Cardiac muscle cell (in vitro differentiated cells and primary cell): ENCODE data around the gene R3HDM2. TPM values are rescaled to one million over a fixed set of nuclear protein-coding genes. Genes with fewer than 3 reads are reported as not detected.

ENCODE experiments used
- DNase-seq, 2 donors: peaks; one replicate each; pipeline versions ENCODE4 v3.0.0 to v3.0.0-alpha.2; 2010 to 2017; ENCODE audit warnings: low read depth in 1 of 2, low spot score in 1 of 2
- H3K27ac ChIP-seq: fragments of 200-600 bp; sonication (generic); 2 replicates; pipeline ENCODE4 v1.5.1; 2016
- H3K27me3 ChIP-seq: fragments of 200-600 bp; sonication (generic); 2 replicates; pipeline ENCODE4 v1.6.0; 2016; ENCODE audit warnings: control low read depth
- H3K36me3 ChIP-seq: fragments of 200-600 bp; sonication (generic); 2 replicates; pipeline ENCODE4 v1.5.1; 2016; ENCODE audit warnings: control low read depth
- H3K4me1 ChIP-seq: fragments of 200-600 bp; sonication (generic); 2 replicates; pipeline ENCODE4 v1.8.1; 2017; ENCODE audit warnings: low read depth, mild to moderate bottlenecking, mixed run types
- H3K4me3 ChIP-seq: fragments of 200-600 bp; sonication (generic); 2 replicates; pipeline ENCODE4 v1.5.1; 2016; ENCODE audit warnings: mild to moderate bottlenecking
- H3K9me3 ChIP-seq: fragments of 200-600 bp; sonication (generic); 2 replicates; pipeline ENCODE4 v1.5.1; 2017; ENCODE audit warnings: low read depth, mild to moderate bottlenecking, control low read depth
- polyA plus RNA-seq: library from polyadenylated mRNA; unstranded; fragments of >200 nt; fragmentation: Nextera tagmentation; extraction: Ambion mirVana; gene quantifications from 2 replicates; pipeline ENCODE4 v1.2.1, GENCODE V29; 2016
- total RNA-seq: library from RNA; depleted of rRNA; stranded (reverse); fragments of >200 nt; gene quantifications from 2 replicates; pipeline ENCODE4 v1.2.3, GENCODE V29; 2016
- TF ChIP-seq, protein P1 (sequence below): IDR thresholded peaks from 2 replicates; pipeline ENCODE4 v1.5.1; 2012; ENCODE audit warnings: low read depth, mild to moderate bottlenecking, low read length

R3HDM2 gene
- total and polyA plus RNA-seq, 2 experiments from 2014 or later = 23.3 to 59.9 TPM

DNA sequence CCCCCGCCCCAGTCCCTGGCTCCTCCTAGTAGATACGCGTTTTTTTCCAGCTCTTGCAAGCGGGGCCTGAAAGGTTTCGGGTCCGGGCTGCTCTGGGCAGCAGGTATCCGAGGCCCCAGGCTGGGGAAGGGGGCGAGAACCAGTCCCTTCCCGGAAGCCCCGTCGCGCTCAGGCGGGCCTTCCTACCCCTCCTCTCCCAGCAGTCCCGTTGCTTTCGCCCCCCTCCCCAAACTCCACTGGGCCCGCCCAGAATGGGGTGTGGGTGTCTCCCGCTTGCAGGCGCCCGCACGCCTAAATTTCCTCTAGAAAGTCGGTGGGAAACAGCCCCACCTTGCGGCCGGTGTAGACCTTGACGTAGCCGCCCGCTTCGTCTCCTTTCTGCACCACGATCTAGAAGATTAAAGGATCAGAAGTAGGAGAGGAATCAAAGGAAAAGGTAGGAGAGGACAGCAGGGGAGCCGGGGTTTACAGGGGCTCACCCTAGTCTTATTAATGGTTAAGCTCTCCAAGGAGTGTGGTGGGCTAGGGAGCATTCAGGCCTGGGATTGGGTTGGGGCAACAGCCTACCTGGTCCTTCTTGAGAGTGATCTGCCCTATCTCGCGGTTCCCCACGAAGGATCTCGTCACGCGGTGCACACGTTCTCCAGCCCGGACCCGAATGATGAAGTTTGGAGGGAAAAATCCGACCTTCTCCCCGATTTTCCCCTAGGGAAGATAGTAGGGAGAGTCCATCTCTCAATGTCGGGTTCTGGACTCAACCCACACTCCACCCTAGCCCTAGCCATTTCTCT lies 187.1 kb downstream of the R3HDM2 start:
- H3K4me3 ChIP-seq = peak overlapping the region; percentile 25
- TF ChIP-seq, protein P1, sequence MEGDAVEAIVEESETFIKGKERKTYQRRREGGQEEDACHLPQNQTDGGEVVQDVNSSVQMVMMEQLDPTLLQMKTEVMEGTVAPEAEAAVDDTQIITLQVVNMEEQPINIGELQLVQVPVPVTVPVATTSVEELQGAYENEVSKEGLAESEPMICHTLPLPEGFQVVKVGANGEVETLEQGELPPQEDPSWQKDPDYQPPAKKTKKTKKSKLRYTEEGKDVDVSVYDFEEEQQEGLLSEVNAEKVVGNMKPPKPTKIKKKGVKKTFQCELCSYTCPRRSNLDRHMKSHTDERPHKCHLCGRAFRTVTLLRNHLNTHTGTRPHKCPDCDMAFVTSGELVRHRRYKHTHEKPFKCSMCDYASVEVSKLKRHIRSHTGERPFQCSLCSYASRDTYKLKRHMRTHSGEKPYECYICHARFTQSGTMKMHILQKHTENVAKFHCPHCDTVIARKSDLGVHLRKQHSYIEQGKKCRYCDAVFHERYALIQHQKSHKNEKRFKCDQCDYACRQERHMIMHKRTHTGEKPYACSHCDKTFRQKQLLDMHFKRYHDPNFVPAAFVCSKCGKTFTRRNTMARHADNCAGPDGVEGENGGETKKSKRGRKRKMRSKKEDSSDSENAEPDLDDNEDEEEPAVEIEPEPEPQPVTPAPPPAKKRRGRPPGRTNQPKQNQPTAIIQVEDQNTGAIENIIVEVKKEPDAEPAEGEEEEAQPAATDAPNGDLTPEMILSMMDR = peak; percentile 80
- H3K36me3 ChIP-seq = no peaks in the 10 kb centered on the region
- H3K27ac ChIP-seq = no peak overlapping the region
- peak; percentile 72 to 84 for DNase-seq
- H3K9me3 ChIP-seq = no peaks in the 10 kb centered on the region
- peaks cover 48% of the 10 kb centered on the region for H3K27me3 ChIP-seq
- H3K4me1 ChIP-seq = peaks cover 10% of the 10 kb centered on the region

DNA sequence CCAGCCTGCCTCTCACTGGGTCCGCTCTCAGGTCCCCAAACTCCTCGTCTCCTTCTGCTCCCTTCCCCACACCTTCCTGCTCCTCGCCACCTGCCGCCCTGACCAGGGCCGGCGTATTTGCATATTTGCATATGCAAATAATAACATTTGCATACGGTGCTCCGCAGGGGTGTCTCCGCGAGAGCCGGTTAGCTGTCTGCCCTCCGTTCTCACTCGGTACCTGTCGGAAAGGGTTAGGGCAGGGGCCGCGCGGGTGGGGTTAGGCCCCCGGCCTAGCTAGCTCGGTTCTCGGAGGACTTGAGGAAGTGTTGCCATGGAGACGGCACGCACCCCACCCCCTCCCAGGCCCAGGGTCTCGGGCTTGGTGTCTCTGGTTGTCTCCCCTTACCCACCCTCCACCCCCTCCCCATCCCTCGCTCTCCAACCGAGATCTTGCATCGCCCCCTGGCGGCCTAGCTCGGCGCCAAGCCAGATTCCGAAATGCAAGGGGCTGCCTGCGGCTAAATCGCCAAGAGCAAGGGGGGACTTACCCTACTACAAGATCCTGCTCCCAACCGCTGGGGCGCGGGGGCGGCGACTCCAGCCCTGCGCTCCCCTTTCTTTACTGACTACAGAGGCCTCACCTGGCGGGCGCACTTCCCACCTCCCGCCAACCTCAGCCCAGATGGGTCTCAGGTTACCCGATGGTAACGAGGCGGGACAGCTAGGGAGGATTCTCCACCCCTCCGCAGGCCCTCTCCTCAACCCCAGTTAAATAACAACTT lies 188.0 kb downstream of the R3HDM2 start:
- no peaks in the 10 kb centered on the region for H3K9me3 ChIP-seq
- TF ChIP-seq, protein P1 = peak; percentile 66
- H3K27me3 ChIP-seq = peaks cover 57% of the 10 kb centered on the region
- peak; percentile 56 to 83 for DNase-seq
- no peak overlapping the region for H3K27ac ChIP-seq
- no peaks in the 10 kb centered on the region for H3K36me3 ChIP-seq
- H3K4me1 ChIP-seq = peaks cover 10% of the 10 kb centered on the region
- peak overlapping the region; percentile 25 for H3K4me3 ChIP-seq

DNA sequence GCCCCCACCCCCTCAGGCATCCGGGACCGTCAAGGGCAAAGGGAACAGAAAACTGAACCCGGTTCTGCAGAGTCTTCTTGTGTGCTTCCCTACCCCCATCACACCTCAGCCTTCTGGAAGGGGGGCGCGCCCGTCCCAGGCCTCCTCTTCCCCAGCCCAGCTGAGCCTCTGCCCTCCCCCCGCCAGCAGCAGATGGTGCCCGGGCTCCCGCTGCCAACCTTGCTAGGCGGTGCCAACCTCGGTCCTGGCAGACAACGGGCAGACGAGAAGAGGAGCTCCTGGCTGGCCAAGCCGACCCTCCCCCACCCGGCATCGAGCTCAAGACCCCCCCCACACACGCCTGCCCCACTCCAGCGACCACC lies 188.5 kb downstream of the R3HDM2 start:
- Histone ChIP-seq H3K9me3 (no peaks in the 10 kb centered on the region), H3K36me3 (no peaks in the 10 kb centered on the region), H3K4me3 (no peak overlapping the region), H3K27me3 (peaks cover 62% of the 10 kb centered on the region), H3K27ac (no peak overlapping the region), H3K4me1 (peaks cover 10% of the 10 kb centered on the region)
- TF ChIP-seq, protein P1 = no peak
- no peak for DNase-seq

DNA sequence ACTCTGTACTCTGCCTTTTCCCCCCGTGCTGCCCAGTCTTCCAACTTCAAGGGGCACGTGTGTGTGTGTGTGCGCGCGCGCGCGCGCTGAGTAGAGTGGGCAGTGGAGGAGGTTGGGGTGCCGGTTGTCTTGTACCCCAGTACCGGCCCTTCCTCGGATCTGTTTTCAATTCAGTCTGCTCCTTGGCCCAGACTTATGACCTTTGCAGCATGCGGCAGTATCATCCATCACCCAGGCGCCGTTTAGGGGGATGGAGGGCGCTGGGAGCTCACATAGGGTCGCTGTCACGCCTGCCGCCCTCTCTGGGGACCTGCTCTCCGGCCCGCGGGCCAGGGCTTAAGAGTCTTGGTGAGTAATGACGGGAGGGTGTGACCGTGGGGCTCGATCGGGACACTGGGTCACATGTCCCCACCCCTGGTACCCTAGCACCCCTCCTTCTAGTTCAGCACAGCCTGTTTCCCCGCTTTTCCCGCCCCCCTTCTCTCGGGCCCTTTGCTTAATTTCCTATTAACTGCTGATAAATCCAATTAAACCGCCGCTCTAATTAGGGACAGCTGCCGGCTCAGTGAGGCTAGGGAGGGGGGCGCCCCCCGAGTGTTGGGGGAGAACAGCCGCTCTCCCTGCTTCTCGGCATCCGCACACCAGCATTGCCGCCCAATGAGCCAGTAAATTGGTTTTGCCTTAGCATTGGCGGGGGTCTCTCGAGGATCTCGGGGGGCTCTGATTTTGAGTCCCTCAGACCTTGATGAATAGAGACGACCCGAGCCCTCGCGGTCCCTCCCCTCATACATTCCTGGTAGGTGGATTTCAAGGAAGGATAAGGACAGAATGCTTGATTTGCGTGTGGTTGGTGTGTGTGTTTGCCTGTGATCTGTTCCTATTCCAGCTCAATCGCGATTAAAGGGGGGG lies 189.2 kb downstream of the R3HDM2 start:
- no peaks in the 10 kb centered on the region for H3K9me3 ChIP-seq
- DNase-seq = no peak
- H3K4me3 ChIP-seq = no peak overlapping the region
- H3K27me3 ChIP-seq = peaks cover 69% of the 10 kb centered on the region
- H3K36me3 ChIP-seq = no peaks in the 10 kb centered on the region
- H3K27ac ChIP-seq = no peak overlapping the region
- peaks cover 10% of the 10 kb centered on the region for H3K4me1 ChIP-seq
- TF ChIP-seq, protein P1 = no peak

DNA sequence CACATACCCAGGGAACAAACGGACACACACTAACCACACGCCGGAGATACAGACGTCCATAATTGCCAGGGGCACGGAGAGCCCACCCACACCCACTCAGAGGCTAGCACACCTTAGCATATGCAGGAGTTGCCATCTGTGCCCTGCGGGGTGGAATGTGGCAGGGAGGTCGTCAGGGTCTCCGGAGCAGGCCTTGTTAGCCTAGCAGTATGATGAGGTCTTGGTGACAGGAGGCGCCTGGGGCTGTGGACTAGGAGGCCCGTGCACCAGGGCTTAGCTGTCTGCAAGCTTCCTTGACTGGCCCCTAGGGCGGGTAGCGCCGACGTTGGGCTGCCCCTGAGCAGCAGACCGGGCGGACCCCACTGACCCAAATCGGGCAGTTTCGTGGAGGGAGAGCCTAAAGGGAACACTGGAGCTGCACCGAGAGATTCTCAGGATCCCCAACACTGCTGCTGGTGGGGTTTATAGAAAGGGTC lies 189.9 kb downstream of the R3HDM2 start:
- Histone ChIP-seq H3K4me1 (peaks cover 10% of the 10 kb centered on the region), H3K36me3 (no peaks in the 10 kb centered on the region), H3K4me3 (no peak overlapping the region), H3K27me3 (peaks cover 76% of the 10 kb centered on the region), H3K9me3 (no peaks in the 10 kb centered on the region), H3K27ac (no peak overlapping the region)
- DNase-seq = no peak
- TF ChIP-seq, protein P1 = no peak
